SK-N-MC (cell line): ENCODE results near the gene COPZ1.
A peak's percentile ranks its signal among the peaks of the same experiment; 100 is the strongest.

ENCODE experiments used
- DNase-seq: peaks from one replicate; pipeline ENCODE4 v3.0.0-alpha.2; 2011; ENCODE audit warnings: low read depth, low spot score
- H3K27ac ChIP-seq: fragments of 200-600 bp; sonication (generic); 2 replicates; pipeline ENCODE4 v1.5.1; 2016; ENCODE audit warnings: mixed run types
- H3K36me3 ChIP-seq: fragments of 200-600 bp; sonication (generic); 2 replicates; pipeline ENCODE4 v1.6.1; 2017; ENCODE audit warnings: antibody characterized with exemption, low read length, mixed read lengths; ENCODE audit not compliant: insufficient read depth
- H3K4me3 ChIP-seq: fragments of 200-600 bp; sonication (generic); 2 replicates; pipeline ENCODE4 v1.5.1; 2016
- H3K9ac ChIP-seq: fragments of 200-600 bp; sonication (generic); 2 replicates; pipeline ENCODE4 v1.8.0; 2017; ENCODE audit warnings: mixed run types, mixed read lengths; ENCODE audit not compliant: insufficient read length
- H3K9me3 ChIP-seq: fragments of 200-600 bp; sonication (generic); 2 replicates; pipeline ENCODE4 v1.6.1; 2017; ENCODE audit warnings: low read depth, mild to moderate bottlenecking, antibody characterized with exemption, low read length, moderate library complexity, mixed read lengths
- EZH2 ChIP-seq: fragments of 200-600 bp; sonication (generic); IDR thresholded peaks from one replicate; pipeline ENCODE4 v1.6.1; 2017; ENCODE audit warnings: antibody characterized with exemption
- FOXP2 ChIP-seq: optimal IDR thresholded peaks from 2 replicates; pipeline ENCODE3; 2011; ENCODE audit warnings: mild to moderate bottlenecking, moderate library complexity; ENCODE audit not compliant: insufficient read depth; ENCODE audit errors: extremely low read length, control extremely low read depth
- POLR2AphosphoS5 ChIP-seq: IDR thresholded peaks from 2 replicates; pipeline ENCODE4 v1.6.1; 2012; ENCODE audit warnings: mild to moderate bottlenecking, low read depth, low read length, borderline replicate concordance

COPZ1 gene

GRCh38 chr12:54358945-54359761 is 34.2 kb downstream of the COPZ1 start:
- H3K27ac ChIP-seq: peak overlapping the region; percentile 95
- no peak for TF ChIP-seq FOXP2
- TF ChIP-seq POLR2AphosphoS5: peak; percentile 68; the same call in 1 of the 2 replicates
- H3K9me3 ChIP-seq: no peaks in the 10 kb centered on the region
- no peaks in the 10 kb centered on the region for H3K36me3 ChIP-seq
- H3K4me3 ChIP-seq: peak overlapping the region; percentile 94
- peak overlapping the region; percentile 84 for H3K9ac ChIP-seq
- DNase-seq: peak; percentile 97

- Histone ChIP-seq H3K27ac (peak overlapping the region; percentile 89), H3K36me3 (no peaks in the 10 kb centered on the region), H3K4me3 (peak overlapping the region; percentile 94), H3K9ac (peak overlapping the region; percentile 67), H3K9me3 (no peaks in the 10 kb centered on the region)
- no peak for DNase-seq
- TF ChIP-seq FOXP2 (no peak), EZH2 (no peak), POLR2AphosphoS5 (no peak)
These were observed 34.9 kb downstream of the COPZ1 start for GRCh38 chr12:54359762-54360351.

- TF ChIP-seq FOXP2: no peak
- no peak for TF ChIP-seq POLR2AphosphoS5
- no peak for TF ChIP-seq EZH2
- Histone ChIP-seq H3K4me3 (no peak overlapping the region), H3K9me3 (no peaks in the 10 kb centered on the region), H3K36me3 (no peaks in the 10 kb centered on the region), H3K27ac (no peak overlapping the region; the same call in 1 of the 2 replicates), H3K9ac (no peak overlapping the region)
- DNase-seq: peak; percentile 61
These were observed 36.0 kb downstream of the COPZ1 start for GRCh38 chr12:54360717-54361456.

- Histone ChIP-seq H3K36me3 (no peaks in the 10 kb centered on the region), H3K27ac (no peak overlapping the region), H3K9ac (no peak overlapping the region), H3K9me3 (no peaks in the 10 kb centered on the region), H3K4me3 (no peak overlapping the region)
- TF ChIP-seq EZH2: no peak
- TF ChIP-seq POLR2AphosphoS5: no peak
- no peak for TF ChIP-seq FOXP2
- no peak for DNase-seq
These were observed 38.1 kb downstream of the COPZ1 start for GRCh38 chr12:54363047-54363446.

- Histone ChIP-seq H3K4me3 (no peak overlapping the region), H3K9me3 (no peaks in the 10 kb centered on the region), H3K9ac (no peak overlapping the region), H3K27ac (no peak overlapping the region), H3K36me3 (no peaks in the 10 kb centered on the region)
- DNase-seq: no peak
- TF ChIP-seq FOXP2: no peak
- TF ChIP-seq EZH2: no peak
- TF ChIP-seq POLR2AphosphoS5: no peak
These were observed 38.7 kb downstream of the COPZ1 start for GRCh38 chr12:54363618-54364017.

GRCh38 chr12:54364413-54364812 is 39.5 kb downstream of the COPZ1 start, which contains the start of gene GPR84:
TSS of gene GPR84 (minus strand) at chr12:54364486. CDS start at chr12:54363851, 635 bp downstream.
- Histone ChIP-seq H3K9ac (no peak within 1 kb of the TSS), H3K36me3 (no peaks in the 10 kb centered on the region), H3K4me3 (no peak within 1 kb of the TSS), H3K27ac (no peak within 1 kb of the TSS), H3K9me3 (no peaks in the 10 kb centered on the region)
- no peak for DNase-seq
- TF ChIP-seq FOXP2 (no peak), POLR2AphosphoS5 (no peak), EZH2 (no peak)

- H3K9ac ChIP-seq: peak overlapping the region; percentile 69
- no peak for DNase-seq
- H3K4me3 ChIP-seq: peak overlapping the region; percentile 65
- H3K36me3 ChIP-seq: no peaks in the 10 kb centered on the region
- TF ChIP-seq EZH2 (no peak), FOXP2 (no peak), POLR2AphosphoS5 (no peak)
- no peaks in the 10 kb centered on the region for H3K9me3 ChIP-seq
- H3K27ac ChIP-seq: peak overlapping the region; percentile 89
These were observed 43.2 kb downstream of the COPZ1 start for GRCh38 chr12:54368025-54368708.
